HG02970 (cell line): Measurements from ENCODE around the gene TOLLIP.

Source experiments
- ATAC-seq: cut with Tn5 transposase; IDR thresholded peaks from one replicate; pipeline ENCODE4 v1.9.1; 2021; ENCODE audit warnings: mild to moderate bottlenecking, moderate library complexity, moderate number of reproducible peaks; ENCODE audit not compliant: unreplicated experiment, low FRiP score

The TOLLIP gene

GRCh38 chr11:1234771-1235305 lies 74.6 kb downstream of the TOLLIP start:
- ATAC-seq, result no peak

DNA sequence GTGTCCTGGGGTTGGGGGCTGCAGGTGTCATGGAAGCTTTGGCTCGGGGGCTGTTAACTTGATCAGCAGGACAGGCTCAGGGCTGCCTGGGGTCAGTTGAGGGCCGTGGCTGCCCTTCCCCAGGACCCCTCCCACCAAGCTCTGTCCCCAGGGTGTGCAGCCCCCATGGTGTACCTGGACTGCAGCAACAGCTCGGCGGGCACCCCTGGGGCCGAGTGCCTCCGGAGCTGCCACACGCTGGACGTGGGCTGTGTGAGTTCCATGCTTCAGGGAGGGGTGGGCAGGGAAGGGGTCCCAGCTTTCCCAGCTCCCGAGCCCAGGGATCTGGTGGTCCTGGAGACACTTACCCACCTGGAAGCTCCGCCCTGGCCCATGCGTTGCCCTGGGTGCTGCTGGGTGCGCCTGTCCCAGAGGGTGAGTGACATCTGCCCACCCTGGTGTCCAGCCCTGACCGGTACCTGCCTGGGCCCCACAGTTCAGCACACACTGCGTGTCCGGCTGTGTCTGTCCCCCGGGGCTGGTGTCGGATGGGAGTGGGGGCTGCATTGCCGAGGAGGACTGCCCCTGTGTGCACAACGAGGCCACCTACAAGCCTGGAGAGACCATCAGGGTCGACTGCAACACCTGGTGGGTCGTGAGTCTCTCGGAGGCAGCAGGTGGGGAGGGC lies 75.2 kb downstream of the TOLLIP start:
- no peak for ATAC-seq

DNA sequence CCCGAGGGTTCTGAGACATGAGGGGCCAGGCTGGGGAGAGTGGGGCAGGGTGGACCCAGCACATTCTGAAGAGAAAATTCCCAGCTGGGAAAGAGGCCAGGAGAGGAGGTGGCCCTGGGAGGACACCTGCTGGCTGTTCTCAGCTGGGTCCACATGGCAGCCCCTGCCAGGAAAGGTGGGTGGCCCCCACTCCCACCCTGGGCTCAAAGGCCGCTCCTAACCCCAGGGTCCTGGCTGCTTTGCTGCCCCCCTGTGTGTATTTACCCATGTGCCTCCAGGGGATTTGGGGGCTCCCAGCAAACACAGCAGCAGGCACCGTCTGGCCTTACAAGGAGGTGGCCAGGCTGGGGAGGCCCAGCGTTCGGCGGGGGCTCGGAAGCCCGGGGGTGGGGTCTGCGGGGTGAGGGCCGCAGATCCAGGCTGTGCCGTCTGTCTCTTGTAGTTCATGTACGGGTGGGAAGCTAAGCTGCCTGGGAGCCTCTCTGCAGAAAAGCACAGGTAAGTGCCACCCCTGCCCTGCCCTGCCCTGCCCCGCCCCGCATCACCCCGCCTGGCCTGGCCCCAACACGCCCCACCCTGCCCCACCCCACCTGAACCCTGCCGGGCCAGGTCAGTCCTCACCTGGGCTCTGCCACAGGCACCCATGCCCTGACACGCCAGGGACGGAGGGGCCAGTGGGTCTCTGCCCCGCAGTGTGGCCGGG lies 75.9 kb downstream of the TOLLIP start:
- no peak for ATAC-seq

DNA sequence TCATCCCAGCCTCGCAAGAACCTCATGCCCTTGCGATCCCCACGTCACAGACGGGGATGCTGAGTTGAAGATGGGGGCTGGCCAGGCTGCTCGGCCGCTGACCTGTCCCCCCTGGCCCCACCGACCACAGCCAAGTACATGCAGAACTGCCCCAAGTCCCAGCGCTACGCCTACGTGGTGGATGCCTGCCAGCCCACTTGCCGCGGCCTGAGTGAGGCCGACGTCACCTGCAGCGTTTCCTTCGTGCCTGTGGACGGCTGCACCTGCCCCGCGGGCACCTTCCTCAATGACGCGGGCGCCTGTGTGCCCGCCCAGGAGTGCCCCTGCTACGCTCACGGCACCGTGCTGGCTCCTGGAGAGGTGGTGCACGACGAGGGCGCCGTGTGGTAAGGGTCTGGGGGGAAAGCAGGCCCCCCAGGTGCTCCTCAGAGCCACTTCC lies 76.5 kb downstream of the TOLLIP start:
- no peak for ATAC-seq

GRCh38 chr11:1232021-1232882 lies 77.2 kb downstream of the TOLLIP start:
- no peak for ATAC-seq

- no peak for ATAC-seq
Observed at GRCh38 chr11:1231396-1232020, 77.9 kb downstream of the TOLLIP start.

GRCh38 chr11:1230456-1231395 lies 78.7 kb downstream of the TOLLIP start:
- no peak for ATAC-seq

GRCh38 chr11:1230121-1230455 lies 79.3 kb downstream of the TOLLIP start:
- no peak for ATAC-seq

DNA sequence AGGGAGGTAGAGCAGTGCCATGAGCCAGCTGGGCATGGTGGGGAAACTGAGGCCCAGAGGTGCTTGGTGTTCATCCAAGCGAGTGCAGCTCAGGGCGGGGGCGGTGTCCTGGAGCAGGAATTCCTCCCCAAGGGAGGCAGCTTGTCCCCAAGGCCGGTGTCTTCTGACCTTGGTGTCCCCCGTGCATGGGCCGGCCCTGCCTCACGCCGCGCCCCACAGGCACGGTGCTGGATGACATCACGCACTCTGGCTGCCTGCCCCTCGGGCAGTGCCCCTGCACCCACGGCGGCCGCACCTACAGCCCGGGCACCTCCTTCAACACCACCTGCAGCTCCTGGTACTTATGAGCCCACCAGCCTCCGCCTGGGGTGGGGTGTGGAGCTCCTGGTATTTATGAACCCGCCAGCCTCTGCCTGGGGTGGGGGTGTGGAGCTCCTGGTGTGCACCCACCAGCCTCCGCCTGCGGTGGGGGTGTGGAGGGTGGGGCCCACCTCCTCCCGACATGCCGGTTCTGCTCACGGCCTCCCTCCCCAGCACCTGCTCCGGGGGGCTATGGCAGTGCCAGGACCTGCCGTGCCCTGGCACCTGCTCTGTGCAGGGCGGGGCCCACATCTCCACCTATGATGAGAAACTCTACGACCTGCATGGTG lies 79.8 kb downstream of the TOLLIP start:
- no peak for ATAC-seq

DNA sequence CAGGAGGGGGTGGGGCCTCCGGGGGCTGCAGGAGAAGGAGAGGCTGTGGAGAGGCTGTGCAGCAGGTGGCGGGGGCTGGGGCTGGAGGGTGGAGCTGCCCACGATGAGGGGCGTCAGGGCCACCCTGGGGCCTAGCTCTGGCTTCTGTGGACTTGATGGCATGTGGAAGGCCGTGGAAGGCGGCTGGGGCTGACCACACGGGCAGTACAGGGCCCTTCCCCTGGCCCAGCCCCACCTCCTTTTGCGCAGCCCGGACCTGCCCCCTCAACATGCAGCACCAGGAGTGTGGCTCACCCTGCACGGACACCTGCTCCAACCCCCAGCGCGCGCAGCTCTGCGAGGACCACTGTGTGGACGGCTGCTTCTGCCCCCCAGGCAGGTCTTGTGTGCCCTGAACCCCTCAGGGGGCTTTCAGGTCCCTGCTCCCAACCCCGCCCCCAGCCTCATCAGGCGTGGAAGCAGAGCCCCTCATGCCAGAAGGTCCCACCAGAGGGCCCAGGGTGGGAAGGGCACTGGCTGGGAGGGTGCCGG lies 80.4 kb downstream of the TOLLIP start:
- ATAC-seq, result no peak

GRCh38 chr11:1228101-1228821 lies 81.2 kb downstream of the TOLLIP start:
- no peak for ATAC-seq

DNA sequence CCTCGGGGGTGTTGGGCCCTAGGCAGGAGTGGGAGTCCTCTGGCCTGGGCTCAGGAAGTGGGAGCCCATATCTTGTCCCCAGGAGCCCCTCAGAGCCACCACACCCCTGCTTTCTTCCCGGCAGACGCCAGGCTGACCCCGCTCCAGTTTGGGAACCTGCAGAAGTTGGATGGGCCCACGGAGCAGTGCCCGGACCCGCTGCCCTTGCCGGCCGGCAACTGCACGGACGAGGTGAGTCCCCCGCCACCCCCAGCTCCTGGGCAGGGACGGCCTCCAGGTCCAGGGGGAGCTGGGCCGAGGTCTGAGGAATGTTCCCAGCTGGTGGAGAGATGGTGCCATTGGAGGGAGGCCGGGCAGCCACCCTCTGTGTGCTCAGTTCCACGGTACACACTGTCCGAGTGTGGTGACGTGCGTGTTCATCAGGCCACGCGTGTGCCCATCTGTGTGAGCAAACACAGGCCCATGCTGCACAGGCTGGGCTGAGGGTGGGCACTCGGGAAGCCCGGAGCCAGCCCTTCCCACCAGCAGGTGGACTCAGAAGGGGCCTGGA lies 81.8 kb downstream of the TOLLIP start:
- ATAC-seq, result no peak

DNA sequence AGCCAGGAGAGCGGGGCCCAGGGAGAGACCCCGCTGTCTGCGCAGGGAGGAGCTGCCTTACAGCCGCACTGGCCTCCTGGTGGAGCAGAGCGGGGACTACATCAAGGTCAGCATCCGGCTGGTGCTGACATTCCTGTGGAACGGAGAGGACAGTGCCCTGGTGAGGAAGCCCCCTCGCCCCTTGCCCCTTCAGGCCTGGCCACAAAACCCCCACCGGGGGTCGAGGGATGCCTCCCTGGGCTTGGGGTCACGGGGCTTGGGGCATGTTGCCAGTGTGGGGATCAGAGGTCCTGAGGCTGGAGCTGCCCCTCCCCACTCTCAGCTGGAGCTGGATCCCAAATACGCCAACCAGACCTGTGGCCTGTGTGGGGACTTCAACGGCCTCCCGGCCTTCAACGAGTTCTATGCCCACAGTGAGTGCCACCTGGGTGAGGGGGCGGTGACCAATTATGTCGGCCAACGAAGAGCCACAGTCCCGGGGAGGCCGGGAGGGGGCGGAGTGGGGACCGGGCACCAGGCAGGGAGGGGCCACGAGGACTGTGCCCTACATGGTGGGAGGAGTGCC lies 82.4 kb downstream of the TOLLIP start:
- ATAC-seq, result no peak

DNA sequence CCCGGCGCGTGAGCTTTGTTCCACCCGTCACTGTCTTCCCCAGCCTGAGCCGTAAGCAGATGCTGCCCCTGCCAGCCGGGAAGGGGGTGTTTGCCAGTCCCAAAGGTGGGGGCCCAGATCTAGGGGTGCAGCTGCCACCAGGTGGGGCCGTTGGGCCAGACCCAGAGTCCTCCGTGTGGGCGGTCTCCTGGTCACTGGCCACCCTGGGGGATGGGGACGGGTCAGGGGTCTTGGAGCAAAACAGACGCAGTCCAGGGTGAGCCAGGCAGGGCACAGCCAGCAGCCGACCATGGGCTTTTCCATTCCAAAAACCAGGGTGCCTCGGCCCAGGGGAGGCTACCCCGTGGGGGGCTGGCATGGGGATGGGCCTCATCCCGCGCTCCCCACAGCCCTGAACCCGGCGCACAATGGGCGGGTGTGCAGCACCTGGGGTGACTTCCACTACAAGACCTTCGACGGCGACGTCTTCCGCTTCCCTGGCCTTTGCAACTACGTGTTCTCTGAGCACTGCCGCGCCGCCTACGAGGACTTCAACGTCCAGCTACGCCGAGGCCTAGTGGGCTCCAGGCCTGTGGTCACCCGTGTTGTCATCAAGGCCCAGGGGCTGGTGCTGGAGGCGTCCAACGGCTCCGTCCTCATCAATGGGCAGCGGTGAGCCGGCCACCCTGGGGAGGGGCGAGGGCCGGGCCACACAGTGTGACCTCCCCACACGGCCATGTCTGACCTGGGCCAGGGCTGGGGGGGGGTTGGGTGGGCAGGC lies 83.0 kb downstream of the TOLLIP start:
- no peak for ATAC-seq

GRCh38 chr11:1225386-1226225 lies 83.8 kb downstream of the TOLLIP start:
- no peak for ATAC-seq
